SH-SY5Y (cell line): Measurements from ENCODE around the gene ARHGEF4.

Experiments
- GATA2 ChIP-seq: IDR thresholded peaks from 2 replicates; pipeline ENCODE4 v1.6.1; 2011; ENCODE audit warnings: mild to moderate bottlenecking, low read depth, low read length
- GATA3 ChIP-seq: IDR thresholded peaks from 2 replicates; pipeline ENCODE4 v1.6.1; 2011; ENCODE audit warnings: low read depth, mild to moderate bottlenecking, low read length, moderate library complexity

DNA sequence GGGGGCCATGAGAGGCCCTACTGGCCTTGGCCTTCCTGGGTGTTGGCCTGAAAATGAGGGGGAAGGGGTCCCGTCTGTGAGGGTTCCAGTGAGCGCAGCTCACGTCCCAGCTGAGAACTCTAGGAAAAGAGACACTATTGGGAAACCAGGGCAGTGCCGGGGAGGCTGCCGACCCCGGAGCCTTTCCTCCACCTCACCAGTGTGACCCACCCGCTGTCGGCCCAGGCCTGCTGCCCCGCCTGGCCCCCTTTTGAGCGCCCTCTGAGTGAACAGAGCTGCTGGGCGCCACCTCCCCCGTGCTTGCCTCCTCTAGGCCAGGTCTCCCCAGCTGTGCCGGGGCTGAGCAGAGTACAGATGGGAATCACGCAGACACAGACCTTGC, 17.5 kb upstream of the ARHGEF4 start:
- no peak for TF ChIP-seq GATA2
- no peak for TF ChIP-seq GATA3
